ENCODE data around the gene PPDPF. TPM values are rescaled to one million over a fixed set of nuclear protein-coding genes. Genes with fewer than 3 reads are reported as not detected.
"Not testable (repeated sequence)": the region's sequence is repeated elsewhere in the genome, so short reads cannot be mapped to it uniquely, and the experiment has no call there.

Gene PPDPF
- 93.2 and 126 TPM in 2 replicates for total RNA-seq (2014; rRNA removed; shearing (Covaris generic))

DNA sequence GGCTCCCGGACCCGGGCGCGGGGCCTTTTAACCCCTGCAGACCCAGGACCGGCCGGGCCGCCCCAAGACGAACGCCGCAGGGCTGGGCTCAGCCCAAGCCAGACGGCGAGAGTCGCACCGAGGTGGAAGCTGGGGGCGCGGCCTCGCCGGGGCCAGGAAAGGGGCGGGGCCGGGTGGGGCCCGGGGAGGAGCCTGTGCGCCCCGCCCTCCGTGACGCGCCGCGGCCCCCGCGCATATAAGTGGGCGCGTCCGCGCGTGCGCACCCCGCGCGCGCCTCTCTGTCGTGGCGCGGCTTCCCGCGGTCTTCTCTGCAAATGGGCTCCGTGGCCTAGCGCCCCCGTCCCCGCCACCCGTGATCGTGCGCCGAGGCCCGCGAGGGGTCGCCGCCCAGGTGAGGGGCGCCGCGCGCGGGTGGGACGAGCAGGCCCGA is at the start of gene PPDPF:
TSS of gene PPDPF (plus strand) at position 262 of the 430 bp plus-strand sequence. CDS start 544 bp downstream, outside the sequence.
- peak; percentile 45 for DNase-seq (ENCODE audit: low spot score)

- DNase-seq (ENCODE audit: low spot score): no peak
Observed at GRCh38 chr20:63471002-63471716, 49.4 kb upstream of the PPDPF start.

GRCh38 chr20:63471717-63471980 is 48.9 kb upstream of the PPDPF start:
- no peak for DNase-seq (ENCODE audit: low spot score)

DNA sequence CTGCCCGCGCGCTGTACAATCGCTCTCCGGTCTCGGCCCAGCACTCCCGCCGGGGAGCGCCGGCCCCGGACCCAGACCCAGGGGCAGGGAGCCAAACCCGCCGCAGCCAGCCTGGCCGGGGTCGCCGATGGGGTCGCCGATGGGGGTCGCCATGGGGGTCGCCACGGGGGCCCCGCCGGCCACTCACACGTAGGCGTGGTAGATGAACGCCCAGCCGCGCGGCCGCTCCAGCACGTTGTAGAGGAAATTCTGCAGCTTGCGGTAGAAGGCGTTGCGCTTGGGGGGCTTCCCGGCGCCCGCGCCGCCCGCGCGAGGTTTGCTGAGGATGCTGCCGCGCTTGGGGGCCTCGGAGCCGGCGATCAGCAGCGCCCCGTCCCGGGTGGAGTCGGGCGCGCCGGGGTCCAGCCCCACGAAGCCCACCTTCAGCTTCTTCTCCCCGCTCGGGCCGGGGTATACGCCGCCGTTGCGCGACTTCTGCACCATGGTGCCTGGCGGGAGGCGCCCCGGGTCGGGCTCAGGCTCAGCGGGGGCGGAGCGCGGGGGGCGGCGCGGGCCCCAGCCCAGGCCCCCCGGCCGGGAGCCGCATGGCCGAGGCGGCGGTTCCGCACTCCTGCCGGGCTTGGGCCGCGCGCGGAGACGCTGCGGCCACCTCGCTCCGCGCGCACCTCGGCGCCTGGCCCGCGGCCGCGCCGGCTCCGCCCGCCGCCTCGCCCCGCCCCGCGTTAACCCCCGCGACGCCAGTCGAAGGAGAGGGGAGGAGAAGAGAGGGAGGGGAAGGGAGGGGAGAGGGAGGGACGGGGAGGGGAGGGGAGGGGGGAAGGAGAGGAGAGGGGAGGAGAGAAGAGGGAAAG is 48.4 kb upstream of the PPDPF start, which contains the start of gene KCNQ2:
TSS of gene KCNQ2 (minus strand) at position 675 of the 851 bp plus-strand sequence. CDS start at position 483, 192 bp downstream.
- no peak for DNase-seq (ENCODE audit: low spot score)

GRCh38 chr20:63472862-63473390 is 47.6 kb upstream of the PPDPF start:
- no peak for DNase-seq (ENCODE audit: low spot score)

GRCh38 chr20:63473555-63474449 is 46.8 kb upstream of the PPDPF start:
- DNase-seq (ENCODE audit: low spot score): no peak

DNA sequence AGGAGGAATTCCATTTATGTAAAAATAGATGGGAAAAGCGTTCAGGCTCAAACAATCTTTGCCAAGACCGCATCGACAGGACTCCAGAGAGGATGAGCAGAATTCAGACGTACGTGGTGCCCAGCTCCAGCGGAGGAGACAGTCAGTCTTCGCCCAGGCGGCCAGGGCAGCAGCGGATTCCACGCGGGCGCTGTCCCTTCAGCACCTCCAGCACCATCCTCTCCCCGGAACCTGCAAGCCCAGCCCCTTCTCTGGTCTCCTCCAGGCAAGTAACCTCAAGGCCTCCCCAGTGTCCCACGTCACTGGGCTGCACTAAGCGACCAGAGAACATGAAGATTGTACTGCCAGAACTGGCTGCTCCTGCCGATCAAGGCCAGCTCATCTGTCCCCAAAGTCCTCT is 45.4 kb upstream of the PPDPF start:
- no peak for DNase-seq (ENCODE audit: low spot score)

GRCh38 chr20:63477061-63477616 is 43.4 kb upstream of the PPDPF start:
- no peak for DNase-seq (ENCODE audit: low spot score)

DNA sequence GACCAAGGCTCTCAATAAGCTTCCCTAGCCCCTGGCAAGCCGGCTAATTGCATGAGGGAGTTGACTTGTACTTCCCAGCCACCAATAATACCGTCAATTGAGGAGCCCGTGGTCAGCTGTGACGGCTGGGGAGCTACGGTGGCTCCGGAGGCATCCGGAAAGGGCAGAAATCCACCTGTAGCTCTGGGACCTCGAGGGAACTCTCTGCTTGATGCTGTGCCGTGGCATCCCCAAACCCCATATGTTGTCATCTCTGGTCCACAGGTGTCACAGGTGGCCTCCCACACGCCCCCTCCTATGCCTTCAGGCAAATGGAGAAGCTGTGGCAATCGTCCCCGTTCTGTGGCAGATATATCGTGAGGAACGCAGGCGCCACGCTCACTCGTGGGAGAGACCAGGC is 42.6 kb upstream of the PPDPF start:
- DNase-seq (ENCODE audit: low spot score): no peak

- no peak for DNase-seq (ENCODE audit: low spot score)
Observed at GRCh38 chr20:63478346-63479302, 41.9 kb upstream of the PPDPF start.

- not testable (repeated sequence) for DNase-seq (ENCODE audit: low spot score)
Observed at GRCh38 chr20:63479695-63480419, 40.7 kb upstream of the PPDPF start.

GRCh38 chr20:63481503-63481902 is 39.1 kb upstream of the PPDPF start:
- DNase-seq (ENCODE audit: low spot score): no peak

GRCh38 chr20:63482021-63482587 is 38.5 kb upstream of the PPDPF start:
- no peak for DNase-seq (ENCODE audit: low spot score)

DNA sequence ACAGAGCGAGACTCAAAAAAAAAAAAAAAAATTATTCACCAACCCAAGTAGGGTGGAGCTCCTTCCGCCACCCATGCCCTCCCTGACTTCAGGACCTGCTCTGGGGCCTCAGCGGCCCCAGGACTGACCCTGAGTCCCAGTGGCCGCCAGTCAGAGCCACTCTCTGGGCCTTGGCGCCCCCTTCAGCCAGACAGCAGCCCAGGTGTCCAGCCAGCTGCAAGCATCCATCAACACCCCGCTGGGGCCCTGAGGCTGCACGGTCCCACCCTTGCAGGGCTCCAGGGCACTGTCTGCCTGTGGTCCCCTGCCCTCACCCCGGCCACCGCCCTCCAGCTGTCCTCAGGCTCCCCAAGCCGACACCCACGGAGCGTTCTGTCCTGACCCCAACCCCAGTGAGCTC is 36.7 kb upstream of the PPDPF start:
- DNase-seq (ENCODE audit: low spot score): no peak

DNA sequence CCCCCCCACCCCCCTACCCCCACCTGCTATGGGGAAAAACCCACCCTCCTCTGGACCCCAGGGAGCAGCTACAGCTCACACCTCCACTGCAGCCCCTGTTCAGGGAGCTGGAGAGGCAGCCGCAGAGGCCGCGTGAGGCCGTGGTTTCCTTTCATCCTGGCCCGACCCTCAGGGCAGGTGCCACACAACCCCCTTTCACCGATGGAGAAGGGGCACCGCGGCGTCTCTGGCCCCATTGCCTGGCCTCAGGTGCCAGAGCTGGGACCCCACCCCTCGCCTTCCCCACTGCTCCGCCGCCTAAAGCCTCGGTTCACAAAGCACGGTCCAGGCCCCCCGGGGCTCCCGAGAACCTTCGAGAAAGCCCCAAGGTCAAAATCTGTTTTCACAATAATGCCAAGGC is 36.3 kb upstream of the PPDPF start:
- DNase-seq (ENCODE audit: low spot score): no peak

DNA sequence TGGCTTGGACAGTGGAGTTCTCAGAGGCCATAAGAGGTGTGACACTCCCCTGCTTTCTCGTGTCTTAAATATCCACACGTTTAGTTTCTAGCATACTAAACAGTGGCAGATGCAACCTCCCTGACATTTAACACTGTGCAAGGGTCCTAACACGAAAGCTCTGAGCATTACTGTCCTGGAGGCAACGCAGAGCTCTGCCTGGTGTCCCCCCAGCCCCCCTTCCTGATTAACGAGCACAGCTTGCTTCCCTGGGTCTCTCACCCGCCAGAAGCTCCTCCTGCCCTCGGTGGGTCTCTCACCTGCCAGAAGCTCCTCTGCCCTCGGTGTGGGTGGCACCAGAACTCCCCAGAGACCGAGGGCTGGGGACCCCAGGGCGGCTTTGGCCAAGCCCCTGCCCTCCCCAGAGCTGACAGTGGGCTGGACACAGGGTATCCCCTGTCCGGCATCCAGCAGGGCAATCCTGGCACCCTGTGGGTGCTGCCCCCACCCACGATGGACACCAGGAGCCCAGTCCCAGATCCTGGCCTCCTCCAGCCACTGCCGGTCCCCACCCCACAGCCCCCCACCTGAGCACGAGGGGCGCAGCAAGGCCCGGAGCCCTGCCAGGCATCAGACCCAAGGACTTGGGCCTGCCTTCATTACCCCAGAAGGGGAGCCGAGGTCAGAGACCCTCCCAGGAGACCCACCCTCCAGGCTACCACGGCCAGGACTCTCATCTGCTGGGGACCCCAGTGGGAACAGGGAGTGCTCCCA is 35.7 kb upstream of the PPDPF start:
- DNase-seq (ENCODE audit: low spot score): no peak

DNA sequence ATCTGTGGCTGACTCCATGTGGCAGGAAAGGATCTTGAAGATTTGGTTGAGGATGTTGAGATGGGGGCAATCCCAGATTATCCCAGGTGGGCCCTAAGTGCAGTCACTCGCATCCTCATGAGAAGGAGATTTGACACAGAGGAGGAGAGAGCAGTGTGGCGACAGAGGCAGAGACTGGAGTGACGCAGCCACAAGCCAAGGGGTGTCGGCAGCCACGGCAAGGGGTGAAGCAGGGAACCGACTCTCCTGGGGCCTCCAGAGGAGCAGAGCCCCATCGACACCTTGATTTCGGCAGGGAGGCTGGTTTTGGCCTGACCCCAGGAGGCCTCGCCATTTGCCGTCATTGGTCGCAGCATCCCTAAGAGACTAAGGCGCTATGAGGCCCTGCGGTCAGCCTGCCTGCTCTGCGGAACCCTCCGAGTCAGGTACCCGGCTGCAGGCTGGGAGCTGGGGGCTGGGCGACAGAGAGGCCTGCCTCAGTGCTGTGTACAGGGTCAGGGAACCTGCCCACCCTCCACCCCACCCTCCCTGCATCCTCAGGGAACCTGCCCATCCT is 34.2 kb upstream of the PPDPF start:
- DNase-seq (ENCODE audit: low spot score): no peak

DNA sequence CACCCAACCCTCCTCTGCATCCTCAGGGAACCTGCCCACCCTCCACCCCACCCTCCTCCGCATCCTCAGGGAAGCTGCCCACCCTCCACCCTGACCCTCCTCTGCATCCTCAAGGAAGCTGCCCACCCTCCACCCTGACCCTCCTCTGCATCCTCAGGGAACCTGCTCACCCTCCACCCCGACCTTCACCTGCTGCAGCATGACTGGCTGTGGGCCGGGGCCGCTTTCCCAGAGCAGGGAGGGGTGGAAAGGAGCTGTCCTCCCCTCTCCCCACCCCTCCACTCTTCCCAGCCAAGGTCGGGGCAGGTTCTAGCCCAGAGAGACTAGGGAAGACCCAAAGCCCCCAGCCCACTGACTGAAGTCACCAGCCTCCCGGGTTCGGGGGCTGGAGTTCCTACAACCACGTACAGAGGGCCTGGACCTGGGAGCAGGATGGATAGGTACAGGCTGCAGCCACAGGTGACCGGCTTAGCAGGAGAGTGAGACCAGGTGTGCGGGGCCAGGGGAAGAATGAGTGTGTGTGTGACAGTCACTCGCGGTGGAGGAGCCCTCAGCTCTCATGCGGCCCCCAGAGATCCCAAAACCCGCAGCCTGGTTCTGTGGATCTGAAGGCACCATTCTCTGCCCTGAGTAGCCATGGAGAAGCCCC is 33.3 kb upstream of the PPDPF start:
- no peak for DNase-seq (ENCODE audit: low spot score)

Measured in H4 (cell line).